Panc1 (cell line): ENCODE measurements around the gene SLC17A5. TPM values are rescaled to one million over a fixed set of nuclear protein-coding genes. Genes with fewer than 3 reads are reported as not detected.

Source experiments
- ATAC-seq: fragments of 200-7000 bp; cut with Tn5 transposase; 2 replicates; pipeline ENCODE4 v1.9.1; 2020; ENCODE audit warnings: mild to moderate bottlenecking, moderate library complexity
- BruUV-seq: library from RNA; stranded (reverse); fragments of 400-500 nt; replicated peaks from 2 replicates; lab custom pipeline; 2021; lab: Mats Ljungman, UMichigan
- CTCF ChIA-PET: fragments of 300-600 bp; sonication (Branson Sonifier 250); formaldehyde crosslinking; loops from one replicate; lab custom pipeline; 2022; ENCODE audit warnings: antibody characterized with exemption; lab: Charles Lee
- POLR2A ChIA-PET: fragments of 300-600 bp; sonication (Branson Sonifier 250); formaldehyde crosslinking; loops from one replicate; lab custom pipeline; 2022; ENCODE audit warnings: antibody characterized with exemption; lab: Charles Lee
- DNase-seq: peaks from one replicate; pipeline ENCODE4 v3.0.0-alpha.2; 2010; ENCODE audit warnings: low read depth, low spot score
- H3K27ac ChIP-seq: 2 replicates; pipeline ENCODE4 v1.5.1; 2011; ENCODE audit warnings: mild to moderate bottlenecking, low read length, inconsistent platforms
- H3K27me3 ChIP-seq: fragments of 200-500 bp; sonication (Bioruptor generic); 2 replicates; pipeline ENCODE4 v1.6.0; 2014; ENCODE audit warnings: low read length, inconsistent platforms; ENCODE audit not compliant: control insufficient read depth, insufficient read depth
- H3K36me3 ChIP-seq: fragments of 200-500 bp; sonication (Bioruptor generic); 2 replicates; pipeline ENCODE4 v1.5.1; 2014; ENCODE audit warnings: inconsistent platforms, mild to moderate bottlenecking, low read length, moderate library complexity; ENCODE audit not compliant: control insufficient read depth, insufficient read depth
- H3K4me1 ChIP-seq: 2 replicates; pipeline ENCODE4 v1.5.1; 2011; ENCODE audit warnings: inconsistent platforms, mild to moderate bottlenecking, low read length, moderate library complexity; ENCODE audit not compliant: control insufficient read depth, insufficient read depth
- H3K4me3 ChIP-seq, 2 experiments: 2 replicates each; pipeline ENCODE4 v1.5.1; 2011 to 2012; ENCODE audit warnings: low read depth in 2 of 2, low read length in 2 of 2, mild to moderate bottlenecking in 2 of 2, inconsistent platforms in 1 of 2, moderate library complexity in 1 of 2
- H3K9me3 ChIP-seq: fragments of 200-500 bp; sonication (Bioruptor generic); 2 replicates; pipeline ENCODE4 v1.5.1; 2014; ENCODE audit warnings: low read depth, mild to moderate bottlenecking, inconsistent platforms, low read length, moderate library complexity; ENCODE audit not compliant: control insufficient read depth, insufficient read depth
- CTCF ChIP-seq: fragments of 450-650 bp; IDR thresholded peaks from 2 replicates; pipeline ENCODE4 v1.5.1; 2017; ENCODE audit warnings: mild to moderate bottlenecking
- POLR2AphosphoS5 ChIP-seq: IDR thresholded peaks from 2 replicates; pipeline ENCODE4 v1.6.1; 2012; ENCODE audit warnings: mild to moderate bottlenecking, low read depth, low read length, moderate library complexity
- SIN3A ChIP-seq: IDR thresholded peaks from 2 replicates; pipeline ENCODE4 v1.6.1; 2012; ENCODE audit warnings: low read depth, mild to moderate bottlenecking, low read length, moderate library complexity, borderline replicate concordance; ENCODE audit not compliant: insufficient read depth
- TCF7L2 ChIP-seq: IDR thresholded peaks from 2 replicates; pipeline ENCODE4 v1.6.1; 2011; ENCODE audit warnings: mild to moderate bottlenecking, low read depth, low read length, inconsistent platforms
- in situ Hi-C: cut with HindIII; loops from 2 replicates; pipeline ENCODE4 v1.10.0; 2016; ENCODE audit warnings: low sequenced_read_pairs, low pct_unique_long_range_greater_than_20kb
- intact Hi-C: fragments of 100-400 bp; cut with micrococcal nuclease; formaldehyde crosslinking; loops from one replicate; pipeline ENCODE4 v1.10.0; 2022; ENCODE audit not compliant: unreplicated experiment
- total RNA-seq: library from RNA; stranded (reverse); gene quantifications from one replicate; pipeline ENCODE4 v1.2.1, GENCODE V29; 2021; ENCODE audit not compliant: unreplicated experiment
- TF ChIP-seq, protein P1 (sequence below), 2 experiments: IDR thresholded peaks; 2 replicates each; pipeline ENCODE4 v1.6.1; 2011 to 2012; ENCODE audit warnings: low read depth in 2 of 2, control low read depth in 1 of 2, low read length in 1 of 2, mild to moderate bottlenecking in 1 of 2, moderate library complexity in 1 of 2; ENCODE audit not compliant: insufficient read depth in 1 of 2

Gene SLC17A5
- total RNA-seq, 1 experiment from 2014 or later, result 20.6 TPM

GRCh38 chr6:73655341-73655917, 1.6 kb upstream of the SLC17A5 start:
- Histone ChIP-seq H3K27ac (peak overlapping the region; percentile 77), H3K4me3 (peak overlapping the region; percentile 73 to 98; a peak in 3 of 4 replicates), H3K4me1 (peaks cover 21% of the 10 kb centered on the region), H3K36me3 (no peaks in the 10 kb centered on the region), H3K9me3 (no peaks in the 10 kb centered on the region), H3K27me3 (no peaks in the 10 kb centered on the region)
- in situ Hi-C loops, result no loop called here
- ATAC-seq, result no peak
- intact Hi-C loops, result no loop called here
- BruUV-seq, result TSS peak; percentile 83
- DNase-seq, result no peak
- POLR2A ChIA-PET, result no interaction called here
- TF ChIP-seq SIN3A (no peak), CTCF (no peak)
- TF ChIP-seq, protein P1, sequence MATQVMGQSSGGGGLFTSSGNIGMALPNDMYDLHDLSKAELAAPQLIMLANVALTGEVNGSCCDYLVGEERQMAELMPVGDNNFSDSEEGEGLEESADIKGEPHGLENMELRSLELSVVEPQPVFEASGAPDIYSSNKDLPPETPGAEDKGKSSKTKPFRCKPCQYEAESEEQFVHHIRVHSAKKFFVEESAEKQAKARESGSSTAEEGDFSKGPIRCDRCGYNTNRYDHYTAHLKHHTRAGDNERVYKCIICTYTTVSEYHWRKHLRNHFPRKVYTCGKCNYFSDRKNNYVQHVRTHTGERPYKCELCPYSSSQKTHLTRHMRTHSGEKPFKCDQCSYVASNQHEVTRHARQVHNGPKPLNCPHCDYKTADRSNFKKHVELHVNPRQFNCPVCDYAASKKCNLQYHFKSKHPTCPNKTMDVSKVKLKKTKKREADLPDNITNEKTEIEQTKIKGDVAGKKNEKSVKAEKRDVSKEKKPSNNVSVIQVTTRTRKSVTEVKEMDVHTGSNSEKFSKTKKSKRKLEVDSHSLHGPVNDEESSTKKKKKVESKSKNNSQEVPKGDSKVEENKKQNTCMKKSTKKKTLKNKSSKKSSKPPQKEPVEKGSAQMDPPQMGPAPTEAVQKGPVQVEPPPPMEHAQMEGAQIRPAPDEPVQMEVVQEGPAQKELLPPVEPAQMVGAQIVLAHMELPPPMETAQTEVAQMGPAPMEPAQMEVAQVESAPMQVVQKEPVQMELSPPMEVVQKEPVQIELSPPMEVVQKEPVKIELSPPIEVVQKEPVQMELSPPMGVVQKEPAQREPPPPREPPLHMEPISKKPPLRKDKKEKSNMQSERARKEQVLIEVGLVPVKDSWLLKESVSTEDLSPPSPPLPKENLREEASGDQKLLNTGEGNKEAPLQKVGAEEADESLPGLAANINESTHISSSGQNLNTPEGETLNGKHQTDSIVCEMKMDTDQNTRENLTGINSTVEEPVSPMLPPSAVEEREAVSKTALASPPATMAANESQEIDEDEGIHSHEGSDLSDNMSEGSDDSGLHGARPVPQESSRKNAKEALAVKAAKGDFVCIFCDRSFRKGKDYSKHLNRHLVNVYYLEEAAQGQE (IDR thresholded peaks at IDR 0.05; ENCODE audit: insufficient read depth in 1 of 2, low read depth in 2 of 2, low read length in 1 of 2), result no peak
- CTCF ChIA-PET, result no interaction called here

- H3K27ac ChIP-seq, result peak overlapping the region; percentile 56
- no peaks in the 10 kb centered on the region for H3K36me3 ChIP-seq
- TF ChIP-seq TCF7L2 (no peak), SIN3A (no peak), CTCF (peak; percentile 68; the same call in 1 of the 2 replicates), POLR2AphosphoS5 (no peak)
- TF ChIP-seq, protein P1 (IDR thresholded peaks at IDR 0.05; ENCODE audit: insufficient read depth in 1 of 2, low read depth in 2 of 2, low read length in 1 of 2), result no peak
- no TSS peak for BruUV-seq
- intact Hi-C loops, result loop anchor here (2.0 to 5.0 kb wide), 2 partner anchors 138 to 191 kb away; partner anchors contain the start of gene MTO1
- peaks cover 21% of the 10 kb centered on the region for H3K4me1 ChIP-seq
- CTCF ChIA-PET, result interaction anchor here (0.6 to 1.4 kb wide), 10 partner anchors 9 to 364 kb away, joined by 3 to 11 read pairs (median 4); partner anchors contain the start of gene EEF1A1
- no peaks in the 10 kb centered on the region for H3K27me3 ChIP-seq
- ATAC-seq (peak; percentile 62), DNase-seq (peak; percentile 75)
- H3K4me3 ChIP-seq, result peak overlapping the region; percentile 73 to 98
- POLR2A ChIA-PET, result interaction anchor here (0.5 to 2.3 kb wide), 10 partner anchors 8 to 211 kb away, joined by 3 to 8 read pairs (median 4); no protein-coding TSS in a partner anchor
- H3K9me3 ChIP-seq, result no peaks in the 10 kb centered on the region
- in situ Hi-C loops, result no loop called here
Observed at GRCh38 chr6:73652637-73653570, 888 bp downstream of the SLC17A5 start.
